Measurements from ENCODE around the gene ABCC3. TPM values are rescaled to one million over a fixed set of nuclear protein-coding genes. Genes with fewer than 3 reads are reported as not detected.

ABCC3 gene
- total RNA-seq, 6 experiments from 2014 or later: 18.4 to 23.6 (median 21.3) TPM

DNA sequence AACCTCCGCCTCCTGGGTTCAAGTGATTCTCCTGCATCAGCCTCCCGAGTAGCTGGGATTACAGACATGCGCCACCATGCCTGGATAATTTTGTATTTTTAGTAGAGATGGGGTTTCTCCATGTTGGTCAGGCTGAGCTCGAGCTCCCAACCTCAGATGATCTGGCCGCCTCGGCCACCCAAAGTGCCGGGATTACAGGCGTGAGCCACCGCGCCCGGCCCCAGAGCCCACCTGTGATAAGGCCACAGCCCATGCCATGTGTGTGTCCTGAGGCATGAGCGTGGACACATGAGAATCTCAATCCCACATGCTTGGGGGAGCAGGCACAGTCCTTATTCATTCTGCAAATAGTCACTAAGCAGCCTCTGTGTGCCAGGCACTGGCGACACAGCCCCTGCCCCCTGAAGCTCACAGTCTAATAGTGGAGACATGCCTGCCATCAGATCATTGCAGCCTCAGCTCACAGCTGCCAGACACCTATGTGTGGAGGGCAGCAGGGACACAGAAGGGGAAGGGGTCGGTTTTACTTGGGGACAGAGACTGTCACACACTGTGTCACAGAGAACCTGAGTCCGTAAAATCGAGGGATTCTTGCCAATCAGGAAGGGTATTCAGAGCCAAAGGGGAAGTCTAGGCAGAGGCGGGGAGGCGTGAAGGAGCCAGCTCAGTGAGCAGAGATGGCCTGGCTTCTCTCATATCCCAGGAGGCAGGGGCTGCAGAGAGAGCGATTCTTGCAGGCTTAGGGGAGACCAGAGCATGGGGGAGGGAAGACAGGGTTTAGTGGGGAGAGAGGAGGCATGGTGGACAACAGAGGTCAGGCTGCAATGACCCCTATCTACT, 9.4 kb upstream of the ABCC3 start:
- Mint-ChIP-seq H3K36me3 (ENCODE audit: low read depth) (no peaks in the 10 kb centered on the region), H3K27me3 (ENCODE audit: insufficient read depth) (peaks cover 6% of the 10 kb centered on the region), H3K4me1 (ENCODE audit: low read depth) (peaks cover 2% of the 10 kb centered on the region; the same call in 1 of the 2 replicates), H3K9me3 (no peaks in the 10 kb centered on the region), H3K27ac (no peak overlapping the region), H3K4me3 (no peak overlapping the region)
- TF ChIP-seq, protein P1, sequence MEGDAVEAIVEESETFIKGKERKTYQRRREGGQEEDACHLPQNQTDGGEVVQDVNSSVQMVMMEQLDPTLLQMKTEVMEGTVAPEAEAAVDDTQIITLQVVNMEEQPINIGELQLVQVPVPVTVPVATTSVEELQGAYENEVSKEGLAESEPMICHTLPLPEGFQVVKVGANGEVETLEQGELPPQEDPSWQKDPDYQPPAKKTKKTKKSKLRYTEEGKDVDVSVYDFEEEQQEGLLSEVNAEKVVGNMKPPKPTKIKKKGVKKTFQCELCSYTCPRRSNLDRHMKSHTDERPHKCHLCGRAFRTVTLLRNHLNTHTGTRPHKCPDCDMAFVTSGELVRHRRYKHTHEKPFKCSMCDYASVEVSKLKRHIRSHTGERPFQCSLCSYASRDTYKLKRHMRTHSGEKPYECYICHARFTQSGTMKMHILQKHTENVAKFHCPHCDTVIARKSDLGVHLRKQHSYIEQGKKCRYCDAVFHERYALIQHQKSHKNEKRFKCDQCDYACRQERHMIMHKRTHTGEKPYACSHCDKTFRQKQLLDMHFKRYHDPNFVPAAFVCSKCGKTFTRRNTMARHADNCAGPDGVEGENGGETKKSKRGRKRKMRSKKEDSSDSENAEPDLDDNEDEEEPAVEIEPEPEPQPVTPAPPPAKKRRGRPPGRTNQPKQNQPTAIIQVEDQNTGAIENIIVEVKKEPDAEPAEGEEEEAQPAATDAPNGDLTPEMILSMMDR (IDR thresholded peaks at IDR 0.05): no peak
- DNase-seq: no peak

DNA sequence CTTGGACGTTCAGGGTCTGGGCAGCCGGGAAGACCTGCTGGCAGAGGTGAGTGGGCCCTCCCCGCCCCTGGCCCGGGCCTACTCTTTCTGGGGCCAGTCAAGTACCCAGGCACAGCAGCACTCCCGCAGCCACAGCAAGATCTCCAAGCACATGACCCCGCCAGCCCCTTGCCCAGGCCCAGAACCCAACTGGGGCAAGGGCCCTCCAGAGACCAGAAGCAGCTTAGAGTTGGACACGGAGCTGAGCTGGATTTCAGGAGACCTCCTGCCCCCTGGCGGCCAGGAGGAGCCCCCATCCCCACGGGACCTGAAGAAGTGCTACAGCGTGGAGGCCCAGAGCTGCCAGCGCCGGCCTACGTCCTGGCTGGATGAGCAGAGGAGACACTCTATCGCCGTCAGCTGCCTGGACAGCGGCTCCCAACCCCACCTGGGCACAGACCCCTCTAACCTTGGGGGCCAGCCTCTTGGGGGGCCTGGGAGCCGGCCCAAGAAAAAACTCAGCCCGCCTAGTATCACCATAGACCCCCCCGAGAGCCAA, 8.6 kb upstream of the ABCC3 start:
- Mint-ChIP-seq H3K4me3 (no peak overlapping the region), H3K4me1 (ENCODE audit: low read depth) (peaks cover 8% of the 10 kb centered on the region; the same call in 1 of the 2 replicates), H3K36me3 (ENCODE audit: low read depth) (no peaks in the 10 kb centered on the region), H3K27me3 (ENCODE audit: insufficient read depth) (peaks cover 5% of the 10 kb centered on the region; the same call in 1 of the 2 replicates), H3K9me3 (no peaks in the 10 kb centered on the region), H3K27ac (no peak overlapping the region)
- TF ChIP-seq, protein P1 (IDR thresholded peaks at IDR 0.05): peak; percentile 90
- DNase-seq: peak; percentile 37

DNA sequence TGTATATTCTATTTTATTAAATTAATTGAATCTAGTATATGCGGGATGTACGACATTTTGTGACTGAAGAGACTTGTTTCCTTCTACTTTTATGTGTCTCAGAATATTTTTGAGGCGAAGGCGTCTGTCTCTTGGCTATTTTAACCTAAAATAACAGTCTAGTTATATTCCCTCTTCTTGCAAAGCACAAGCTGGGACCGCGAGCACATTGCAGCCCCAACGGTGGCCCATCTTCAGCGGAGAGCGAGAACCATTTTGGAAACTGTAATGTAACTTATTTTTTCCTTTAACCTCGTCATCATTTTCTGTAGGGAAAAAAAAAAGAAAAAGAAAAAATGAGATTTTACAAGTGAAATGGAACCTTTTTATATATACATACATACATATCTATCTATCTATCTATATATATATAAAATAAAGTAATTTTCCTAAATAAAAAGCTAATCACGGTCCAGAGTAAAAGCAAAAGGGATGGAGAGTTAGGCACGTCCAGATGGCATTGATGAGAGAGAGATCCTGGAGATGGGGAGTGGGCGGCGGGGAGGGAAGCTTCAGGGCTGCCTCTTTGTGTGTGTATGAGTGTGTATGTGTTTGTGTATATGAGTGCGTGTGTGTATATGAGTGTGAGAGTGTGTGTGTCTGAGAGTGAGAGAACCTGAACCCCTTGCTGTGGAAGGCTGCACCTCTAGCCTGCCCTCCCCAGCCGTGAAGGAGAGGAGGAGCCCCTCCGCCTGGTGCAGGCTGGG, 7.5 kb upstream of the ABCC3 start:
- Mint-ChIP-seq H3K27ac (no peak overlapping the region), H3K4me3 (no peak overlapping the region), H3K4me1 (ENCODE audit: low read depth) (peaks cover 18% of the 10 kb centered on the region), H3K27me3 (ENCODE audit: insufficient read depth) (peaks cover 4% of the 10 kb centered on the region; the same call in 1 of the 2 replicates), H3K36me3 (ENCODE audit: low read depth) (no peaks in the 10 kb centered on the region), H3K9me3 (no peaks in the 10 kb centered on the region)
- no peak for DNase-seq
- TF ChIP-seq, protein P1 (IDR thresholded peaks at IDR 0.05): no peak

DNA sequence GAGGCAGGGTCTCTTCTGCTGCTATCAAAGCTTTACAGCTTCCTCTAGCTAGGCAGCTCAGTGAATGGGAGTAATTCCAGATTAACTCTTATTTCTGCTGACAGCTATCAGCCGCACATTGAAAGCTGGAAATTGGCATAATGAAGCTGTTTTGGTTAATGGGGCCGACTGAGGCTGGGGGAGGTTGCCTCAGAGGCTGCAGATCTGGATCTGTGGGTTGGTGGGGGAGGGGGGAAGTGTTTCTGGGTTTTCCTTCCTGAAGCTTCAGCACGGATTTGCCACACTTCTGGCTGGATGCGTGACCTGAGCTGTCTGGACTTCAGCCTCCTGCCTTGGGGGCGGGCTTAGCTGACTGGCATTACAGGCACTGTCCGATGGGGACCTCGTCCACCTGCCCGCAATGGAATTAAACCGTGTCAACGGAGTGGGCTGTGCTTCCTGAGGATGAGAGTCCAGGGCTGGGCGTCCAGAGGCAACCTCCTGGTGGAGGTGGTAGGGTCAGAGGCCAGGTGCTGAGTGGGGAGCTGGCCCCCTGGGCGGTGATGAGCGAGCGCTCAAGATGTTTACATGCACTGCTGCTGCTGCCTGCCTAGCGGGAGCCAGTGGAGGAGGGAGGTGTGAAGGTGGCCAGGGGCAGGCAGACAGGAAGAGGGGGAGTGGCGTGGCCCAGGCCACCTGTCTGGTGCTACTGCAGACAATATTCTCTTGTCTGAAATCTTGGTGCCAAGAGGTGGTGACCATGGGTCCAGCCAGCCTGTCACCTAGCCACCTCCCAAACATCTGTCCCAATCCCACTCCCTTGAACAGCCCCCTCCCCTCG, 6.7 kb upstream of the ABCC3 start:
- no peak for DNase-seq
- TF ChIP-seq, protein P1 (IDR thresholded peaks at IDR 0.05): no peak
- peaks cover 18% of the 10 kb centered on the region for H3K4me1 Mint-ChIP-seq (ENCODE audit: low read depth)
- H3K36me3 Mint-ChIP-seq (ENCODE audit: low read depth): no peaks in the 10 kb centered on the region
- no peak overlapping the region for H3K4me3 Mint-ChIP-seq
- no peaks in the 10 kb centered on the region for H3K9me3 Mint-ChIP-seq
- no peak overlapping the region for H3K27ac Mint-ChIP-seq
- H3K27me3 Mint-ChIP-seq (ENCODE audit: insufficient read depth): peaks cover 4% of the 10 kb centered on the region

DNA sequence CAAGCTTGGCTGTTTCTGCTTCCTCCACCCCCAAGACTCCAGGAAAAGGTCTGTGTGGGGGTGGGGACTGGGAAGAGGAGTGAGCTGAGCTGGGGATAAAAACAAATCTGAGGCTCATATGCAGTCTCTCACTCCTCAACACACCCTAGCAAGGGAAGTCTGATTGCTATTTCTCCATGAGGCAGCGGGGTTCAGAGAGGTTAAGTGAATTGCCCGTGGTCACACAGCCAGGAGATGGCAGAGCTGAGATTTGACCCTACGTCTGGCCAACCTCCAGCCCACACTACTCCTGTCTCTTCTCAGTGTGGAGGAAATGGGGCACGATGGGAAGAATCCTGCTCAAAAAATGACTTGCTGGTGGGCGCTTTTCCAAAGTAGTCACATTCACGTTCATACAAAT, 4.8 kb upstream of the ABCC3 start:
- no peak overlapping the region for H3K27ac Mint-ChIP-seq
- H3K4me1 Mint-ChIP-seq (ENCODE audit: low read depth): peaks cover 24% of the 10 kb centered on the region

More for the DNA sequence above, 4.8 kb upstream of the ABCC3 start:
- no peak for DNase-seq
- TF ChIP-seq, protein P1 (IDR thresholded peaks at IDR 0.05): no peak
- Mint-ChIP-seq H3K4me3 (no peak overlapping the region), H3K9me3 (no peaks in the 10 kb centered on the region), H3K27me3 (ENCODE audit: insufficient read depth) (peaks cover 11% of the 10 kb centered on the region), H3K36me3 (ENCODE audit: low read depth) (no peaks in the 10 kb centered on the region)

All from HFFc6 (cell line).